Liver (tissue), 9 donors: ENCODE measurements around the gene MAPKBP1. TPM values are rescaled to one million over a fixed set of nuclear protein-coding genes. Genes with fewer than 3 reads are reported as not detected.

ENCODE experiments used
- DNase-seq: peaks from one replicate; pipeline ENCODE4 v3.0.0-alpha.2; 2017; ENCODE audit warnings: low spot score
- H3K27ac ChIP-seq, 2 donors: one replicate each; pipeline ENCODE4 v1.7.0; 2013; ENCODE audit warnings: inconsistent platforms in 2 of 2, low read length in 2 of 2, control low read depth in 1 of 2, low read depth in 1 of 2, mild to moderate bottlenecking in 1 of 2
- H3K27me3 ChIP-seq, 4 donors: one replicate each; pipeline versions ENCODE4 v1.6.1 to v1.7.0; 2013; ENCODE audit warnings: low read length in 3 of 4, inconsistent platforms in 1 of 4, mild to moderate bottlenecking in 1 of 4, moderate library complexity in 1 of 4; ENCODE audit not compliant: control insufficient read depth in 4 of 4, insufficient read depth in 4 of 4
- H3K36me3 ChIP-seq, 4 donors: one replicate each; pipeline versions ENCODE4 v1.6.1 to v1.7.0; 2013; ENCODE audit warnings: low read length in 3 of 4, mild to moderate bottlenecking in 3 of 4, low read depth in 1 of 4, moderate library complexity in 1 of 4; ENCODE audit not compliant: control insufficient read depth in 4 of 4, insufficient read depth in 3 of 4
- H3K4me1 ChIP-seq, 4 donors: one replicate each; pipeline versions ENCODE4 v1.6.1 to v1.7.0; 2013; ENCODE audit warnings: low read length in 3 of 4, mild to moderate bottlenecking in 3 of 4, moderate library complexity in 1 of 4; ENCODE audit not compliant: control insufficient read depth in 4 of 4, insufficient read depth in 4 of 4
- H3K4me3 ChIP-seq, 3 donors: one replicate each; pipeline versions ENCODE4 v1.6.1 to v1.7.0; 2013; ENCODE audit warnings: low read length in 3 of 3, control low read depth in 1 of 3, low read depth in 1 of 3, mild to moderate bottlenecking in 1 of 3
- H3K9ac ChIP-seq, 2 donors: one replicate each; pipeline ENCODE4 v1.7.0; 2013; ENCODE audit warnings: low read length in 2 of 2, mild to moderate bottlenecking in 2 of 2, moderate library complexity in 2 of 2, control low read depth in 1 of 2, low read depth in 1 of 2
- H3K9me3 ChIP-seq, 4 donors: one replicate each; pipeline versions ENCODE4 v1.6.1 to v1.7.0; 2013; ENCODE audit warnings: low read length in 3 of 4; ENCODE audit not compliant: control insufficient read depth in 4 of 4
- EGR1 ChIP-seq, 2 donors: IDR thresholded peaks; 2 replicates each; pipeline ENCODE4 v1.6.1; 2016 to 2018; ENCODE audit warnings: antibody characterized with exemption in 2 of 2, low read depth in 2 of 2
- FOXA1 ChIP-seq: IDR thresholded peaks from 2 replicates; pipeline ENCODE4 v1.6.1; 2016; ENCODE audit warnings: antibody characterized with exemption
- FOXA2 ChIP-seq: IDR thresholded peaks from 2 replicates; pipeline ENCODE4 v1.6.1; 2016; ENCODE audit warnings: antibody characterized with exemption
- GABPA ChIP-seq, 2 donors: IDR thresholded peaks in 1 of 2; conservative IDR thresholded peaks in 1 of 2; 2 replicates each; pipeline ENCODE4 v1.6.1; 2016; ENCODE audit warnings: antibody characterized with exemption in 2 of 2, mild to moderate bottlenecking in 1 of 2, moderate library complexity in 1 of 2
- HNF4A ChIP-seq, 2 donors: conservative IDR thresholded peaks; 2 replicates each; pipeline ENCODE4 v1.6.1; 2016; ENCODE audit warnings: antibody characterized with exemption in 2 of 2, mild to moderate bottlenecking in 2 of 2
- HNF4G ChIP-seq: IDR thresholded peaks from 2 replicates; pipeline ENCODE4 v1.6.1; 2016; ENCODE audit warnings: antibody characterized with exemption
- JUND ChIP-seq, 2 donors: IDR thresholded peaks; 2 replicates each; pipeline ENCODE4 v1.6.1; 2016; ENCODE audit warnings: antibody characterized with exemption in 2 of 2
- NR2F2 ChIP-seq: IDR thresholded peaks from 2 replicates; pipeline ENCODE4 v1.6.1; 2016; ENCODE audit warnings: antibody characterized with exemption
- RAD21 ChIP-seq, 2 donors: IDR thresholded peaks; 2 replicates each; pipeline ENCODE4 v1.6.1; 2016; ENCODE audit warnings: antibody characterized with exemption in 2 of 2, mild to moderate bottlenecking in 2 of 2
- RXRA ChIP-seq, 2 donors: IDR thresholded peaks; 2 replicates each; pipeline ENCODE4 v1.6.1; 2017 to 2018; ENCODE audit warnings: antibody characterized with exemption in 2 of 2, mild to moderate bottlenecking in 1 of 2
- SP1 ChIP-seq: IDR thresholded peaks from 2 replicates; pipeline ENCODE4 v1.6.1; 2018; ENCODE audit warnings: antibody characterized with exemption, mild to moderate bottlenecking
- TAF1 ChIP-seq: conservative IDR thresholded peaks from 2 replicates; pipeline ENCODE4 v1.6.1; 2016; ENCODE audit warnings: antibody characterized with exemption, mild to moderate bottlenecking
- YY1 ChIP-seq: IDR thresholded peaks from 2 replicates; pipeline ENCODE4 v1.6.1; 2016; ENCODE audit warnings: antibody characterized with exemption, mild to moderate bottlenecking
- WGBS: extraction: QIAGEN DNeasy Blood & Tissue Kit; methylation state at CpG from one replicate; pipeline ENCODE4 v1.1.7; 2013; 5-methylcytosine and 5-hydroxymethylcytosine counted together
- polyA plus RNA-seq, 2 donors: library from polyadenylated mRNA; stranded (reverse) in 1 of 2; unstranded in 1 of 2; fragments of 200-250 nt in 1 of 2; fragments of >200 nt in 1 of 2; fragmentation: Nextera tagmentation in 1 of 2; extraction: Ambion mirVana in 1 of 2; gene quantifications; one replicate each; pipeline versions ENCODE4 v1.2.1 to v1.2.3, GENCODE V29; 2013 to 2015
- total RNA-seq, 2 donors: library from RNA; depleted of rRNA; stranded (reverse); fragments of >200 nt; gene quantifications; one replicate each; pipeline ENCODE4 v1.2.3, GENCODE V29; 2014
- TF ChIP-seq, protein P1 (sequence below): IDR thresholded peaks from 2 replicates; pipeline ENCODE4 v1.6.1; 2016; ENCODE audit warnings: antibody characterized with exemption, mild to moderate bottlenecking
- TF ChIP-seq, protein P2 (sequence below): IDR thresholded peaks from 2 replicates; pipeline ENCODE4 v1.6.1; 2016; ENCODE audit warnings: antibody characterized with exemption
- TF ChIP-seq, protein P3 (sequence below): IDR thresholded peaks from 2 replicates; pipeline ENCODE4 v1.6.1; 2016; ENCODE audit warnings: antibody characterized with exemption
- TF ChIP-seq, protein P4 (sequence below): IDR thresholded peaks from 2 replicates; pipeline ENCODE4 v1.6.1; 2016; ENCODE audit warnings: antibody characterized with exemption
- TF ChIP-seq, protein P5 (sequence below): fragments of 150-350 bp; IDR thresholded peaks from 2 replicates; pipeline ENCODE4 v1.5.1; 2017; ENCODE audit warnings: improper control_type of control experiment, low read depth, low read length; ENCODE audit not compliant: missing input control
- donor health status: healthy.
- donor health status: healthy.
- donor health status: healthy.
- donor health status: healthy.
- donor health status: healthy.

The MAPKBP1 gene
- total and polyA plus RNA-seq, 4 donors, result 0.89 to 10.3 (median 2.7) TPM

DNA sequence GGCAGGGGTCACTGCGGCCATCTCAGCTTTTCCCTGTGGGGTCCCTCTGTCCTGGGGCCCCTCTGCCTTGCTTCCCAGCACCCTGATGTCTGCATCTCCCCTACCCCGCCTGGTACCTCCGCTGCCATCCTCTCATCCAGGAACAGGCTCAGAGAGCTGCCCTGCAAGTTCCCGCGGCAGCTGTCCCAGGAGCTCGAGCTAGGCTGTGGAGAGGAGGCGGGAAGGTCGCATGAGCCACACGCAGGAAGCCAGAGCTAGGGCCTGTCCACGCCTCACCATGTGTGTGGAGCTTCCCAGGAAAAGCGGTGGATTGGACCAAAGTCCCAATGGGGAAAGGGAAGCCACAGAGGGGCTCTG, 76.9 kb downstream of the MAPKBP1 start (continued):
- TF ChIP-seq, protein P1, sequence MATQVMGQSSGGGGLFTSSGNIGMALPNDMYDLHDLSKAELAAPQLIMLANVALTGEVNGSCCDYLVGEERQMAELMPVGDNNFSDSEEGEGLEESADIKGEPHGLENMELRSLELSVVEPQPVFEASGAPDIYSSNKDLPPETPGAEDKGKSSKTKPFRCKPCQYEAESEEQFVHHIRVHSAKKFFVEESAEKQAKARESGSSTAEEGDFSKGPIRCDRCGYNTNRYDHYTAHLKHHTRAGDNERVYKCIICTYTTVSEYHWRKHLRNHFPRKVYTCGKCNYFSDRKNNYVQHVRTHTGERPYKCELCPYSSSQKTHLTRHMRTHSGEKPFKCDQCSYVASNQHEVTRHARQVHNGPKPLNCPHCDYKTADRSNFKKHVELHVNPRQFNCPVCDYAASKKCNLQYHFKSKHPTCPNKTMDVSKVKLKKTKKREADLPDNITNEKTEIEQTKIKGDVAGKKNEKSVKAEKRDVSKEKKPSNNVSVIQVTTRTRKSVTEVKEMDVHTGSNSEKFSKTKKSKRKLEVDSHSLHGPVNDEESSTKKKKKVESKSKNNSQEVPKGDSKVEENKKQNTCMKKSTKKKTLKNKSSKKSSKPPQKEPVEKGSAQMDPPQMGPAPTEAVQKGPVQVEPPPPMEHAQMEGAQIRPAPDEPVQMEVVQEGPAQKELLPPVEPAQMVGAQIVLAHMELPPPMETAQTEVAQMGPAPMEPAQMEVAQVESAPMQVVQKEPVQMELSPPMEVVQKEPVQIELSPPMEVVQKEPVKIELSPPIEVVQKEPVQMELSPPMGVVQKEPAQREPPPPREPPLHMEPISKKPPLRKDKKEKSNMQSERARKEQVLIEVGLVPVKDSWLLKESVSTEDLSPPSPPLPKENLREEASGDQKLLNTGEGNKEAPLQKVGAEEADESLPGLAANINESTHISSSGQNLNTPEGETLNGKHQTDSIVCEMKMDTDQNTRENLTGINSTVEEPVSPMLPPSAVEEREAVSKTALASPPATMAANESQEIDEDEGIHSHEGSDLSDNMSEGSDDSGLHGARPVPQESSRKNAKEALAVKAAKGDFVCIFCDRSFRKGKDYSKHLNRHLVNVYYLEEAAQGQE, result no peak
- TF ChIP-seq RAD21 (IDR thresholded peaks at IDR 0.05) (no peak), YY1 (no peak), TAF1 (no peak)

DNA sequence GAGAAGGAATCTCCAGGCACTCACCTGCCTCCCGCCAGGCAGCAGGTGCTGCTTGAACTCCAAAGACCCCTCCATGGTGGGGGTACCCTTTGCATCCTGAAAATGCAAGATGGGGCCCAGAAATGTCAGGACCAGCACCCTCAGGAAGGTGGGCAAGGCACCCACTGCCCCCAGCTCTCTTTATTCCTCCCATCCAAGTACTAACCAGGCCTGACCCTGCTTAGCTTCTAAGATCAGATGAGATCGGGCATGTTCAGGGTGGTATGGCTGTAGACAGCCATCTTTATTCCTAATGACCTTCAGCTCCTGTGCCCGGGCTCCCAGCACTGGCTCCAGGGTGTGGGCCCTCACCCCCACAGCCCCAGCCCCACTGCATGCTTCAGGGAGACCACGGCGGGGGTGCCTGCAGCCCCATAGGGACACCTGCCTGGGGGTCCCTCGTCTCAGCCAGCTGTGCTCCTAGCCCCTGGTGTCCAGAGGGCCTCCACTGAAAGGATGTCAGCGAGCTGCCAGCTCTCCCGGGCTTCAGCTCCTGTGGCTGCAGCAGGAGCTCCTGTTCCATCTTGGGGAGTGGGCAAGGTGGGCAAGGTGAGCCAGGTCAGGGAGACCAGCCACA, 77.6 kb downstream of the MAPKBP1 start:
- 89% methylated on average over 8 of the region's 8 CpGs for WGBS
- TF ChIP-seq GABPA (IDR thresholded peaks at IDR 0.05 in 1 of 2, conservative IDR thresholded peaks at IDR 0.05 in 1 of 2), result no peak
- TF ChIP-seq, protein P1, result no peak
- no peak for TF ChIP-seq FOXA2
- TF ChIP-seq HNF4A (conservative IDR thresholded peaks at IDR 0.05), result no peak
- TF ChIP-seq TAF1, result no peak
- no peak for TF ChIP-seq FOXA1
- no peak for TF ChIP-seq YY1
- TF ChIP-seq EGR1 (IDR thresholded peaks at IDR 0.05; ENCODE audit: low read depth in 2 of 2), result no peak
- TF ChIP-seq RAD21 (IDR thresholded peaks at IDR 0.05), result no peak
- TF ChIP-seq NR2F2, result no peak
- TF ChIP-seq SP1, result no peak
- TF ChIP-seq JUND (IDR thresholded peaks at IDR 0.05), result no peak
- TF ChIP-seq, protein P2, sequence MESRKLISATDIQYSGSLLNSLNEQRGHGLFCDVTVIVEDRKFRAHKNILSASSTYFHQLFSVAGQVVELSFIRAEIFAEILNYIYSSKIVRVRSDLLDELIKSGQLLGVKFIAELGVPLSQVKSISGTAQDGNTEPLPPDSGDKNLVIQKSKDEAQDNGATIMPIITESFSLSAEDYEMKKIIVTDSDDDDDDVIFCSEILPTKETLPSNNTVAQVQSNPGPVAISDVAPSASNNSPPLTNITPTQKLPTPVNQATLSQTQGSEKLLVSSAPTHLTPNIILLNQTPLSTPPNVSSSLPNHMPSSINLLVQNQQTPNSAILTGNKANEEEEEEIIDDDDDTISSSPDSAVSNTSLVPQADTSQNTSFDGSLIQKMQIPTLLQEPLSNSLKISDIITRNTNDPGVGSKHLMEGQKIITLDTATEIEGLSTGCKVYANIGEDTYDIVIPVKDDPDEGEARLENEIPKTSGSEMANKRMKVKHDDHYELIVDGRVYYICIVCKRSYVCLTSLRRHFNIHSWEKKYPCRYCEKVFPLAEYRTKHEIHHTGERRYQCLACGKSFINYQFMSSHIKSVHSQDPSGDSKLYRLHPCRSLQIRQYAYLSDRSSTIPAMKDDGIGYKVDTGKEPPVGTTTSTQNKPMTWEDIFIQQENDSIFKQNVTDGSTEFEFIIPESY, result no peak
- TF ChIP-seq RXRA (IDR thresholded peaks at IDR 0.05), result no peak
- no peak for TF ChIP-seq HNF4G
- TF ChIP-seq, protein P3, sequence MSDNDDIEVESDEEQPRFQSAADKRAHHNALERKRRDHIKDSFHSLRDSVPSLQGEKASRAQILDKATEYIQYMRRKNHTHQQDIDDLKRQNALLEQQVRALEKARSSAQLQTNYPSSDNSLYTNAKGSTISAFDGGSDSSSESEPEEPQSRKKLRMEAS, result no peak
- TF ChIP-seq, protein P4, sequence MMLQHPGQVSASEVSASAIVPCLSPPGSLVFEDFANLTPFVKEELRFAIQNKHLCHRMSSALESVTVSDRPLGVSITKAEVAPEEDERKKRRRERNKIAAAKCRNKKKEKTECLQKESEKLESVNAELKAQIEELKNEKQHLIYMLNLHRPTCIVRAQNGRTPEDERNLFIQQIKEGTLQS, result no peak
- TF ChIP-seq, protein P5, sequence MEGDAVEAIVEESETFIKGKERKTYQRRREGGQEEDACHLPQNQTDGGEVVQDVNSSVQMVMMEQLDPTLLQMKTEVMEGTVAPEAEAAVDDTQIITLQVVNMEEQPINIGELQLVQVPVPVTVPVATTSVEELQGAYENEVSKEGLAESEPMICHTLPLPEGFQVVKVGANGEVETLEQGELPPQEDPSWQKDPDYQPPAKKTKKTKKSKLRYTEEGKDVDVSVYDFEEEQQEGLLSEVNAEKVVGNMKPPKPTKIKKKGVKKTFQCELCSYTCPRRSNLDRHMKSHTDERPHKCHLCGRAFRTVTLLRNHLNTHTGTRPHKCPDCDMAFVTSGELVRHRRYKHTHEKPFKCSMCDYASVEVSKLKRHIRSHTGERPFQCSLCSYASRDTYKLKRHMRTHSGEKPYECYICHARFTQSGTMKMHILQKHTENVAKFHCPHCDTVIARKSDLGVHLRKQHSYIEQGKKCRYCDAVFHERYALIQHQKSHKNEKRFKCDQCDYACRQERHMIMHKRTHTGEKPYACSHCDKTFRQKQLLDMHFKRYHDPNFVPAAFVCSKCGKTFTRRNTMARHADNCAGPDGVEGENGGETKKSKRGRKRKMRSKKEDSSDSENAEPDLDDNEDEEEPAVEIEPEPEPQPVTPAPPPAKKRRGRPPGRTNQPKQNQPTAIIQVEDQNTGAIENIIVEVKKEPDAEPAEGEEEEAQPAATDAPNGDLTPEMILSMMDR, result no peak
- Histone ChIP-seq H3K9ac (no peak overlapping the region), H3K36me3 (peaks cover 6 to 22% (median 13%) of the 10 kb centered on the region in 4 donors), H3K4me1 (no peaks in the 10 kb centered on the region), H3K9me3 (no peaks in the 10 kb centered on the region), H3K27ac (no peak overlapping the region), H3K27me3 (no peaks in the 10 kb centered on the region), H3K4me3 (no peak overlapping the region)
- DNase-seq, result no peak
